Uterus (tissue), 2 donors: Measurements from ENCODE around the gene KCNMA1.

Experiments
- CTCF ChIP-seq, 4 experiments: fragments of 200-600 bp in 2 of 4; fragments of 450-650 bp in 2 of 4; sonication (generic) in 2 of 4; IDR thresholded peaks; one replicate each; pipeline ENCODE4 v1.5.1; 2016 to 2019; ENCODE audit warnings: antibody characterized with exemption in 4 of 4, mild to moderate bottlenecking in 2 of 4, moderate library complexity in 1 of 4
- POLR2A ChIP-seq, 2 donors: fragments of 450-650 bp; IDR thresholded peaks; one replicate each; pipeline ENCODE4 v1.6.1; 2016; ENCODE audit warnings: antibody characterized with exemption in 2 of 2, mild to moderate bottlenecking in 1 of 2, moderate library complexity in 1 of 2

- no peak for TF ChIP-seq CTCF (IDR thresholded peaks at IDR 0.05)
- TF ChIP-seq POLR2A (IDR thresholded peaks at IDR 0.05): no peak
Observed at GRCh38 chr10:77120012-77120411, 517.6 kb downstream of the KCNMA1 start.
